GM21786 (cell line): Measurements from ENCODE around the gene FLT4.

Experiments
- ATAC-seq: cut with Tn5 transposase; IDR thresholded peaks from one replicate; pipeline ENCODE4 v1.9.1; 2021; ENCODE audit not compliant: unreplicated experiment

The FLT4 gene

DNA sequence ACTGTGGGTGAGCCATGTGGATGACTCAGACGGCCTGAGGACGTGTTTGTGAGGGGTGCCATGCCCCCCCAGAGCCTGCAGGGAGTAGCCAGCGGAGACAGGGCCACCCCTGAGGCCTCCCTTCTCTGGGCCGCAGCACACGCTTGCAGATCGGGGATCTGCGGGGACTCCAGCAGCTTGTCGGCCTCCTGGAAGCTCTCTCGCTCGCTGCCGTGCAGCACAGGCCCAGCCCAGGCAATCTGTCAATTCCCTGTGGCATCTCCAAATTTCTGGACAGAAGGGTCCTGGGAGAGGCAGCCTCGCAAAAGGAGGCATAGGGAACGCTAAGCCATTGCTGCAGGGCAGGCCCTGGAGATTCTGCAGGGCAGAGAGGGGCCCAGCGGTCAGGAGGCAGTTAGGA is 21.2 kb downstream of the FLT4 start:
- no peak for ATAC-seq

DNA sequence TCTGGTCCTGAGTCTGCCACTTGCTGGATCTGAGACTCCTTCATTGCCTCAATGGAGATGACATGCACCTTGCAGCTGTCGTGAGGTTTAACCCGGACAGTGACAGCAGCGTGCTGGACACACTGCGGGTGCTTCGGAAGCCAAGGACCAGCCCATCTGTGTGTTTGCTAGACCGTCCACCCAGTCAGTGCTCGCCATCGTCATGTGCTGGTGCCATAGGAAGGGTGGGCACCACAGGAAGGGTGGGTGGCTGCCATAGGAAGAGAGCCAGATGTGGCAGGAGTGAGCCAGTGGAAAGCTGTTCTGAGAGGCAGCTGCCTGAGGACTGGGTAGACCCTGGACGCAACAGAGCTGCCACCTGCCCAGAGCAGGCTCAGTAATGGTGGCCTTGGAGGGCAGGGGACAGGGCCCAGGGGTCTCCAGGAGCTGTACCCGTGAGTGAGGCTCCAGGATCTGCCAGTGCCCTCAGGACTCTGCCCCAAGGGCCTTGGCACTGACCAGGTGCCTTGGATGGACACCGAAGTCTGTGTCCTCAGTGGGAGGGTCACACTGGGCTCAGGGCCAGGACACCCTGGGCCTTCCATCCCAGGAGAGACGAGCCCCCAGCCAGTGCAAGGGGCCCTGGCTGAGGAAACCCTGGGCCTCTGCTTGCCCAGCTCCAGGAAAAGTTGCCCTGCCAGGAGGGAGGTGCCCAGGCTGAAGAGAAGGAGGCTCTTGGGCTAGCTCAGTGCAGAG is 21.8 kb downstream of the FLT4 start:
- ATAC-seq = no peak

DNA sequence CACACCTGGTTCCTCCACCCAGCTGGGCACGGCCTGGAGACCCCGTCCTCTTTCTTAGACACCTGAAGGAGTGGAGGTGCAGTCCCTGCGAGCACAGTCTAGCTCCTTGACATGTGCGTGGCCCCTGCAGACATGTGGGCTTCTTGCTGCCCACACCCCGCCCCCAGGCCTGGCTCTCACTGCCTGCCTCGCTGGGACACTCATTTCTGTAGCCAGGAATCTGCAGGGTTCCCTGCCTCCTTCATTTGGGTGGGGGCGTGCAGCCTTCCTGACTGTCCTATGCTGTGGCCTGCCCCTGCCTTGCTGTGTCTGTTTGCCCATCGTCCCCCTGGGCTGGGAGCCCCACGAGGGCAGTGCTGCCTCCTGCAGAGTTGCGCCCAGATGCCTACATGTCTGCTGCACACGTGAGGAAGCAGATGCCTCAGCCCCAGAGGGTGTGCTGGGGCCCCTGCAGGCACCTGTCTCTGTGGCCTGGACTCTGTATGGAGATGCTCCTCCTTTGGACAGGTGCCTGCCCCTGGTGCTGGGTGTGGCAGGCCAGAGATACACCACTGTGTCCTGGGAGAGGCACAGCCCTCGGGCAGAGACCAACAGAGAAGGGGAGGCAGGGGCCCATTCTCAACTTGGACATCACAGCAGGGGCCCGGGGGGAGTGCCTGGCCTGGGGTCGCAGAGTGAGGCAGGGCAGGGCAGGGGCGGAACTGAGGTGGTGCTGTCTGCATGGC is 22.6 kb downstream of the FLT4 start:
- no peak for ATAC-seq

DNA sequence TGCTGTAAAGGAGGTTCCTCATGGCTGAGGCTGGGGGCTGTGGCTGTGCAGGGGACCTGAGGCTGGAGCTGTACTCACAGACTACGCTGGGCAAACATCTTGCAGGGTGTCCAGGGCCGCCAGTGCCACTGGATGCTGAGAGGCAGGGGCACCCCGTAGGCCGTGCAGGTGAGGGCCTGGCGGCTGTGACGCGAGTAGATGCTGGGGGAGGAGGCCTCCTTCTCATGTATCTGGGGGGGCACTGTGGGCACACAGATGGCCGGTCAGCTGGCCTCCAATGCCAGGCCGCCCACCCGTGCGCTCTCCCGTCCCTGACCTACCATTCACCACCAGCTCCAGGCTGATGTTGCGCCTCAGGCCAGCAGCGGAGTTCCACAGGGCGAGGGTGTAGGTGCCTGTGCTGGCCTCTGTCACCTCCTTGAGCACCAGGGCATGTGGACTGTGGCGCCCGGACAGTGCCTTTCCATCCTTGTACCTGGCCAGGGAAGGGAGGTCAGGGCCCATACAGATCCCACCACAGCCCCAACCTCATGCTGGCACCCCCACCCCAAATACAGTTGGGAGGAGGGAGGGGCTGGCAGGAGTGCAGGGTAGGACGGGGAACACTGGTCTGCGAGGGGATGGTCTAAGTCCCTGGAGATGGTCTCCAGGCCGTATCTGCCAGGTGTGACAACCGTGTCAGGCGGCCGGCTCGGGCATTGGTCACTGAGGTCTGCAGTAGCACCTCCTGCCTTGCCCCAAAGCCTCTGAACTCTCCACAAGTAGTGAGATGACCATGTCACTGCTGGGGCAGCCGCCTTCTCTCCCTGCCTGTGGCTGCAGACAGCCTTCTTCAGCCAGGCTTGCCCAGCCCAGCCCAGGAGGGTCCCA is 23.4 kb downstream of the FLT4 start:
- ATAC-seq = no peak

DNA sequence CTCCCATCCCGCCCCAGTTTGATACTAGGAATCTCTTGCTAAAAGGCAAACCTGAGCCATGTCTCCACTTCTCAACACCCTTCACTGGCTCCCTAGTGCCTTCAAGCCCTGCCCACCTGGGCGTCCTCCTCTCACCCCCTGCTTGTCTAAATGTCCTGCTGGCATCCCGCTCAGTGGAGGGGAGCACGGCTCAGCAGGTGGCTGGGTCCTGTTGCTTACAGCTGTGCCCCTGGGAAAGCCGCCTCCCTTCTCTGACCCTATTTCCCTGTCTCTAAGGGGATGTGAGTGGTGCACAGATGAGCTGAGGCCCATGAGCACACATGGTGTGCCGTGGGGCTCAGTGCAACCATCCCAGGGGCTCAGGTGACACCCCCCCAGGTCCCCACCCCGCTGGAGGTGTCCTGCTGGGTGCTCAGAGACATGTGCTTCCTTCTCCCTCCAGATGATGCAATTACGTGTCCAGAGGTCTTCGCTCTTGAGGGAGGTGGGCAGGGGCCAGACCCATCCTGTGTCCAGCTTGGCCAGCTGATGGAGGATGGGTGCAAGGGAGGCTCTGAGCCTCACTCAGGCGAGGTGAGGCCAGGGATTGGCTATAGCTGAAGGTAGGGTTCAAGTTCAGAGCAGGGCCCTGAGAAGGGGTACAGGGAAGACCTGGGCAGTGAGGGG is 24.1 kb downstream of the FLT4 start:
- no peak for ATAC-seq

DNA sequence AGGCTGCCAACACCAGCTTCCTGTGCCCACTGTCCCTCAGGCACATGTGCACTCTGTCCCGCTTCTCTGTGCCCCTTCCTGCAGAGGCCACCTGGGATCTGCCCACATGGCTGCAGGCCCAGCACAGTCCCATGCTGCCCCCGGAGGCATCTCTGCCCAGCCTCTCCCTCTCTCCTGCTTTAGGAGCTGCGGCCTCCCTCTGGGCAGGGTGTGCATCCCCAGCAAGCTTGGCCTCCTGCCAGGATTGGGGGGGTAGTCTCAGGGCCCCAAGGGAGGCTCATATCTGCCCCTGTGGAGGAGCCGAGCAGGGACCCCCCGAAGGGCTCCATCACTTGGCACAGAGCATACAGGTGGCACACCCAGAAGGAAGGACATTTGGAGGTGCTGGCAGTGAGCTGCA is 24.8 kb downstream of the FLT4 start:
- ATAC-seq = no peak

DNA sequence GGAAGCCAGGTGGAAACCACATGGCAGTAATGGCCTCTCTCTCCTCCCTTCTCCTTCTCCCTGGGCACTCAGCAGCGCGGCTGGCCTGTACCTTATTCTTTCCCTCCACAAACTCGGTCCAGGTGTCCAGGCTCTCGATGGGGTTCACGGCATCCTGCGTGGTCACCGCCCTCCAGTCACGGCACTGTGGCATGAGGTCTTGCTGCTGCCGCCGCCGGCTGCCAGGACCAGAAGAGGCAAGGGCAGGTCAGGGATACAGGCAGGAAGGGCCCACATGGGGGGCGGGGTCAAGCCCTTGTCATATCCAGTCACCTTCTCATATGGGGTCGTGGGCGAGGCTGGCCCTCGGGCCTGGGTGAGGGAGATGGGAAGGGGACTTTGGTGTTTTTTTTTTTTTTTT is 25.6 kb downstream of the FLT4 start:
- ATAC-seq = no peak

DNA sequence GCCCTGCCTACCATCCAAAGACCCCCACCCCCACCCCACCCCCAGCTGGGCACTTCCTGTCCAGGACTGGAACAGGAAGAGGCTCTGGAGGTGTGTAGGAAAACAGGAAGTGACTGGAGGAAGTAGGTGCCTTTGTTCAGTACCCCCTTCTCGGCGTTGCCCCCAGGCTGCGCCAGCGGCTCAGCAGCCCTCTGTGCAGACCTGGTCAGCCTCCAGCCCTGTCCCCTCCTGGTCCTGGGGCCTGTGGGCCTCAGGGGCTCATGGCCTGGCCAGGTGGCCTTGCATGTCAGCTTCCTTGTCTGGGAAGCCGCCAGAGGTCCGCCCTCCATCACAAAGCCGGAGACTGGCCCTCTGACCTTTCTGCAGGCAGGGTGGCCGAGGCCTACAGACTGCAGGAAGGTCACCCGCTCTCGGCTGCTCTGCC is 26.0 kb downstream of the FLT4 start:
- ATAC-seq = no peak

DNA sequence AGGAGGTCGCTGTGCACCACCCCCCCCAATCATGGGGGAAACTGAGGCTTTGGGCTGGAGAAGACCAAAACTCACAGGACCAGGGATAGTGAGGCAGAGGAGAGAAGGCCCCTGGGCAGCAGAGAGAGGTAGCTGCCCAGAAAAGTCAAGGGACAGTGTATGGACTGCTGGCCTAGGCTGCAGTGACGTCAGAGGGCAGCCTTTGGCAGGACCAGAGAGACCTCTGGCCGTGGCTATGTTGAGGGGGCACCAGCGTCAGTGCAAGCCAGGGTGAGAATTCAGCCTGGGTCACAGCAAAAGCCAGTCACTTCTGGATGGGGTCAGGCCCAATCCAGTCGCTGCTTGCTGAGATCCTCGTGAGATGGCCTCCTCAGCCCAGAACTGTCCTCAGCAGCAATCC is 26.5 kb downstream of the FLT4 start:
- ATAC-seq = no peak

DNA sequence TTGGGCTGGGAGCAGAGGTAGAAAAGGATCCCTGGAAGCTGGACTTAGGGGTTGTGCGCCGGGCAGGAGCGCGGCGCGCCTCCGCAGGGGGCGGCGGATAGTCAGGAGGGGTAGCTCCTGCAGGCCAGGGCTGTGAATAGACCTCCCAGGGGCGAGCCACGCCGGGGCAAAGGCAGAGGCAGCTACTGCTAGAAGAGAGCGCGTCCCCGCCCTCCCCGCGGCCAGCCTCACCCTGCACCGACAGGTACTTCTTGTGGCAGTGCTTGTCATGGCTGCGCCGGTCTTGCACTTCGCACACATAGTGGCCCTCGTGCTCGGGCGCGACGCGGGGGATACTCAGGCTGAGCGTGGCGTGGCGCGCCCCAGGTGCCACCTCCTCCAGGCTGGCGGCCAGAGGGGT is 28.1 kb downstream of the FLT4 start:
- no peak for ATAC-seq

DNA sequence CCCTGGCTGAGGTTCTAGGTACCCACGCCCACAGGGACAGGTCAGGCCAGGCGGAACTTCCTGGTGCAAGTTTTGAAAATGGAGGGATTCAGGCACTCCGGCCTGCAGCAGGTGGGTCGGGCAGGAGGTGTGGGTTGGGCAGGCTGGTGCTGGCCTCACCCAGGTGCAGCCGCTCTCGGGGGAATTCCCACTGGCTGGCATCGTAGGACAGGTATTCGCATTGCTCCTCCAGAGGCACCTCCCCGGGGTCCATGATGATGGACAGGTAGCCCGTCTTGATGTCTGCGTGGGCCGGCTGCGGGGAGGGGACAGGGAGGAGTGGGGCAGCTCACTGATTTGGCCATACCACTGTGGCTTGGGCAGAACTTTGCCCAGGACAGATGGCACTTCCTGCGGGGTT is 29.4 kb downstream of the FLT4 start:
- ATAC-seq = no peak

DNA sequence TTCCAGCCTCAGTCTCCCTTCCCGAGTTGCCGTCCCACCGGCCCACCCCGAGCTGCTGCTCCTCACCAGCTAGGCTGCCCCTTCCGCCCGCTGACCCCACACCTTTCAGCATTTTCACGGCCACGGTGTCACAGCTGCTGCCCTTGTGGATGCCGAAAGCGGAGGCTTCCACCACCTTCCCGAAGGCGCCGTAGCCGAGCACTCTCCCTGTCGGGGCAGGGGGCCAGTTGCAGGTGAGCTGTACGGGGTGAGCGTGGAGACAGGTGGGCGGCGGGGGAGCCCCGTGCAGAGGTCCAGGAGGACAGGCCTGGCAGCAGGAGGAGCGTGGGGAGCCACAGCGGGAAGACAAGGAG is 29.9 kb downstream of the FLT4 start:
- ATAC-seq = no peak

DNA sequence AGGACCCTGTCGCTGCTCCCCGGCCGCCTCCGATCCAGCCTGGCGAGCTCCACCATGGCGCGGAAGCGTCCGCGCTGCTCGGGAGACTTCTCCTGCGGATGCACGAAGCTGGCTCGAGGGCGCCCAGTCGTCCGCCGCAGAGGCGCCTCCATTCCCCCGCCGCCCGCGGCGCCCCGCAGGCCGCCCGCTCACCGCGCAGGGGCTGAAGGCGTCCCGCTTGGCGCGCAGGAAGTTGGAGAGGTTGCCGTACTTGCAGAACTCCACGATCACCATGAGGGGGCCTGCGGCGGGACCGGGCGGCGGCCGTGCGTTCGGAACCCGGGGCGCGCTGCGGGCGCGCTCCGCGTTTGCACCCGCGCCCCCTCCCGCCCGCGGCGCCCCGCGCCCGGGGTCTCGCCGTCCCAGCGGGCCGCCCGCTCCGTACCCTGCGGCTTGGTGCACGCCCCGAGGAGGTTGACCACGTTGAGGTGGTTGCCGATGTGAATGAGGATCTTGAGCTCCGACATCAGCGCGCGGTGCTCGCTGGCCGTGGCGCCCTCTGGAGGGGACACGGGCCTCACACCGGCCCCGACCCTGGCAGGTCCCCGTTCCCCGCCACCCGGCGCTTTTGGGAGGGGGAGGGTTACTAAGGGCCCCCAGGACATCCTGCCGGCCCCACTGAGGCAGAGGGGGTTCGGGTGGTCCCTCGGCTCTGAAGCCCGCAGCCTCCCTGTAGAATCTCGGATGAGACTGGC is 30.4 kb downstream of the FLT4 start:
- no peak for ATAC-seq

DNA sequence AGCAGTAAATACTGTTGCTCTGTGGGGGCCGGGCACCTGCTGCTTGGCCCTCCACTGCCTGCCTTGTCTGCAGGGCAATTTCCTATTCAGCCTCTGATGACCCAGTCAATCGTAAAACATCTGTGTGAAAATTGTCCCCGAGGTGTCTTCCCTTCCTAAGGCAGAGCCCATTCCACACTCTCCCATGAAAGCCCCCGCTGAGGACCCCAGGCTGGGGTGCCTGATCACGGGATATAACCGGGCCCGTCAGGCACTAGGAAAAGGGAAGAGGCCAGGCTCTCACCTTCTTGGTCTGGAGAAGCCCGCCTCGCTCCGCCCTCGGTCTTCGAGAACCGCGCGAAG is 30.9 kb downstream of the FLT4 start:
- ATAC-seq = no peak

DNA sequence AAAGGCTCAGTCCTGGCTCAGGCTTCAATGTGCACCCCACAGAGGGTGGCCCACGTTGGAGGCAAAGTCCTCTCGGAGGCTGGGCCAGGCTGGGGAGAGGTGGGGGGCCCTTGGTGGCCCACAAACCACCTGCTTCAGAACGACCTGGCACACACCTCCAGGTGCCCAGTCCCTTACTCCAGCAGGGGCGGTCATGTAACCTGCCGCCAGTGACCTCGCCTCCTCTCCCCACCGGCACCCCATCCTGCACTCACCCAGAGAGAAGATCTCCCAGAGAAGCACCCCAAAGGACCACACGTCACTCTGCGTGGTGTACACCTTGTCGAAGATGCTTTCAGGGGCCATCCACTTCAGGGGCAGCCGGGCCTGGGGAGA is 35.6 kb downstream of the FLT4 start:
- no peak for ATAC-seq

DNA sequence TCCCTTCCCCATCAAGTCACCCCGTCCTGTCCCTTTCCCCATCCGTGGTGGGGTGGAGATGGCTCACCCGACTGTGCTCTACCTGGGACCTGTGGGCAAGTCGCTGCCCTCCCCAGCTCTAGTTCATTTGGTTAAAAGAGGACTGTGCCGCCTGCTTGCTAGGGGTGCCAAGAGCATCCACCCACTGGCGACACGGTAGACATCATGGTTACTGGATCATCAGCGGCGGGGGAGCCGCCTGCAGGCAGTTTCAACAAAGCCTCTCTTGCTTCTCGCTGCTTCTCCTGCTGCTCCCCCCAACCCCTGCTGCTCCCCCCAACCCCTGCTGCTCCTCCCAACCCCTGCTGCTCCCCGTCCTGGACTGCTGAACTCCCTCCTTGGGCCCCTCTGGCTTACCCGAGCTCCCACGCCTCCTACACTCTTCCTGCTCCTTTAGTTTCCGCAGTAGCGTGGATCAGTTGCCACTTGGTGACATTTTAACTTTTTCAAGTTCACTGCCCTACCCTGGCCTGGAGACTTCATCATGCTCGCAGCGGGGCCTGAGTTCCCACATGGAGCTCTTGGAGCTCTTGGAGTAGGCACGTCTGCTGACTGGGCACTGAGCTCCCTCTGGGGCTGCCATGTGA is 36.1 kb downstream of the FLT4 start:
- ATAC-seq = no peak

DNA sequence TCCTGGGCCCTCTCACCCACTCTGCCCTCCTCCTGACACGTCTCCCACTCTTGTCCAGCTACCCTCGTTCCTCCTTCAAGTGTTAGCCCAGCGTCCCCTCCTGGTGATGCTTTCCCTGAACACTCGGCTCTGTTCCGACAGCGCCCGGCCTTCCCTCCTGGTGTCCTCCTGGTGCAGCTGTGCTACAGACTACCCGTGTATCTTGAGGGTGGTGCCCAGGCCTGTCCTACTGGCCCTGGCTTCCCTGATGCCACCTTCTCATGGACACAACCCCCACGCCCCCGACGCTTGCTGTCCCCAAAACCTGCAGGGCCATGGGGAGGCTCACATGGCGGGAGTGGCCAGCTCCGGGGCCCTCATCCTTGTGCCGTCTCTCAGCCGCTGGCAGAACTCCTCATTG is 36.7 kb downstream of the FLT4 start:
- ATAC-seq = no peak

DNA sequence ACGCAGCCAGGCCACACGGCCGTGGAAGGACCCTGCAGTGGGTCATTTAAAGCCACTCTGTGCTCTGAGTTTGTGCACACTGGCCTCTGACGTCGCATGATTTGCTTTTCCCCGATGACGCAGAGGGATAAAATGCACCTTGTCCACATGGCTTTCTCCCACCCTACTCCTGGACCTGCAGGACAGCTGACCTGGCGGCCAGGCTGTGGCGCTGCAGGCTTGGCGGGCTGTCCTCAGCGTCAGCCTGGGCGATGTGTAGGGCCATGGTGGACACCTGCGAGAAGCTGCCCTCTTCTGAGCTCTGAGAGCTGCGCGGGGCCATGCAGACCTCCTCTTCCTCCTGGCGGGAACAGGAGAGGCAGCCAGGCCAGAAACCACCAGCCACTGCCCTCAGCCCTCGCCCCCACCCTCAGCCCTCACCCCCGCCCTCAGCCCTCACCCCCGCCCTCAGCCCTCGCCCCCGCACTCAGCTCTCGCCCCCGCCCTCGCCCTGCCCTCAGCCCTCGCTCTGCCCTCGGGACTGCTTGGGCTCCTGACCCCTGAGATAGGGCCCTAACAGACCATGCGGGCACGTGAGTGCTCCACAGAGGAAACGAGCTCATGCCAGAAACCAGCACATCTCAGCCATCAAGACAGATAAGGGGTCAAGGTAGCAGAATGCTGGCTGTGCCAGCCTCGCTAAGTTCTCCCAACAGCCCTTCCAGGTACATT is 38.1 kb downstream of the FLT4 start:
- ATAC-seq = no peak

DNA sequence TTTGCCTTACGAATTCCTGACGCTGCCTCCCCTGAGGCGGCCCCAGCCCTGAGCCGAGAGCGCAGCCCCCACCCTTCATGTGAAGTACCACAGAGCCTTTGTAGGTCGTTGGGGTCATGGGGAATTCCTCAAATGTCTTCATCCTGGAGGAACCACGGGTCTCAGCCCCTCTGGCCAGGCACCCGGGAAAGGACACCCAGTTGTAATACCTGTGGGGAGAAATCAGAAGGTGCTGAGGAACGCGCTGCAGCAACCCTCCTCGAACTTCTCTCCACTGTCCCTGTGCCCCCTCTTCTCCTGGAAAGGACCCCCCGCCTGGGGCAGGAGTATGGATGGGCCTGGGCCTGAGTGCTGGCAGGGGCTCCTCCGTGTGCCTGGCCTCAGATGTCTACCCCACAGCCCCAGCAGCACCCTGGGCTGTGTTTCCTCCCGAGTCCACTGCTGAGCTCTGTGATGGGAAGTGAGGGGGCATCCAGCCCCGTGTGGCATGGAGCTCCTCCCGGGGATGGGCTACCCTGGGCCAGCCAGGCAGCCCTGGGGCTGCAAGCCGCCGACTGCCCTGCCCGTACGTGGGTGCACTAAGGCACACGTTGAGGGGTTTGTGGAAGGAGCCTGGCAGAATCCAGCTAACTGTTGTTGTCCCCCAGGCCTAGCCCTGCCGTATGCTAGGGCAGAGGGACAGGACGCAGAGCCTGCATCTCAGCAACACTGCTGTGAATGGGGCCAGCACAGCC is 39.4 kb downstream of the FLT4 start:
- ATAC-seq = no peak
